ENCODE measurements around the gene ETHE1. TPM values are rescaled to one million over a fixed set of nuclear protein-coding genes. Genes with fewer than 3 reads are reported as not detected.

Gene ETHE1
- total RNA-seq, 1 donor from 2014 or later: 144 TPM

GRCh38 chr19:43490759-43491158 is 36.2 kb downstream of the ETHE1 start:
- DNase-seq (ENCODE audit: low read depth): no peak

DNA sequence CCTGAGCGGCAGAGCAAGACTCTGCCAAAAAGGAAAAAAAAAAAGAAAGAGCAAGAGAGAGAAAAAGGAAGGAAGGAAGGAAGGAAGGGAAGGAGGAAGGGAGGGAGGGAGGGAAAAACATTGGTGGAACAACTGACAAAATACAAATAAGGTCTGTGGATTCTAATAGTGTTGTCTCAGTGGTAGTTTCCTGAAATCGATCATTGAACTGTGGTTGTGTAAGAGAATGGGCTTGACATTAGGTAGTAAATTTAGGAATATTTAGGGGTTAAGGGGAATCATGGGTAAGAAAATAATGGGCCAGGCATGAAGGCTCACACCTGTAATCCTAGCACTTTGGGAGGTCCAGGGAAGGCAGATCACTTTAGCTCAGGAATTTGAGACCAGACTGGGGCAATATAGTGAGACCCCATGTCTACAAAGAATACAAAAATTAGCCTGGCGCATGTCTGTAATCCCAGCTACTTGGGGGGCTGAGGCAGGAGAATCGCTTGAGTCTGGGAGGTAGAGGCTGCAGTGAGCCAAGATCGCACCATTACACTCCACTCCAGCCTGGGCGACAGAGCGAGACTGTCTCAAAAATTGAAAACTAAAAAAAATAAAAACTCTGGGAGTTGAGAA is 36.9 kb downstream of the ETHE1 start:
- DNase-seq (ENCODE audit: low read depth): no peak

- no peak for DNase-seq (ENCODE audit: low read depth)
Observed at GRCh38 chr19:43489310-43489709, 37.7 kb downstream of the ETHE1 start.

GRCh38 chr19:43488179-43488578 is 38.8 kb downstream of the ETHE1 start:
- no peak for DNase-seq (ENCODE audit: low read depth)

GRCh38 chr19:43486412-43486811 is 40.6 kb downstream of the ETHE1 start:
- DNase-seq (ENCODE audit: low read depth): no peak

GRCh38 chr19:43485951-43486350 is 41.0 kb downstream of the ETHE1 start:
- no peak for DNase-seq (ENCODE audit: low read depth)

DNA sequence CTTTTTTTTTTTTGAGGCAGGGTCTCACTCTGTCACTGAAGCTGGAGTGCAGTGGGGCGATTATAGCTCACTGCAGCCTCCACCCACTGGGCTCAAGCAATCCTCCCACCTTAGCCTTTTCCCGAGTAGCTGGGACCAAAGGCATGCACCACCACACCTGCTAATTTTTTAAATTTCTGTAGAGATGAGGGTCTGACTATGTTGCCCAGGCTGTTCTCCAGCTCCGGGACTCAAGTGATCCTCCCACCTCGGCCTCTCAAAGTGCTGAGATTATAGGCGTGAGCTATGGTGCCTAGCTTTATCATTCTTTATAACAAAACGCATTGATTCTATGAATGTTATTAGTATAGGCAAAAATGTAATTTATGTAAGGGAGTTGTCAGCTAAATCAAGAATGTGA is 43.7 kb downstream of the ETHE1 start:
- no peak for DNase-seq (ENCODE audit: low read depth)

- DNase-seq (ENCODE audit: low read depth): no peak
Observed at GRCh38 chr19:43482193-43482592, 44.8 kb downstream of the ETHE1 start.

DNA sequence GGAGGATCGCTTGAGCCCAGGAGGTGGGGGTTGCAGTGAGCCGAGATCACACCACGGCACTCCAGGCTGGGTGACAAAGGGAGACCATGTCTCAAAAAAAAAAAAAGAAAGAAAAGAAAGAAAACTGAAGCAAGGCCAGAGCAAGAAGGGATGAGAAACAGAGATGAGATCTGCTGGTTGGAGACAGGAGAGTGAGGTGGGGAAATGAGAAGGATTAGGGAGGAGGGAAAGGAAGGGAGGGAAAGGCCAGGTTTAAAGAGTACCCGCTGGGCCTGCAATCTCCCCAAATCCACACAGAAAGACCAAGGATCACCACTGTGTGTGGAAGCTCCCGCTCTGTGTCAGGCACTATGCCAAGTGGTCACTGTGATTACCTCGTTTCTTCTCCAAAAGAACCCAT is 45.3 kb downstream of the ETHE1 start:
- no peak for DNase-seq (ENCODE audit: low read depth)

GRCh38 chr19:43480574-43480973 is 46.4 kb downstream of the ETHE1 start:
- DNase-seq (ENCODE audit: low read depth): no peak

DNA sequence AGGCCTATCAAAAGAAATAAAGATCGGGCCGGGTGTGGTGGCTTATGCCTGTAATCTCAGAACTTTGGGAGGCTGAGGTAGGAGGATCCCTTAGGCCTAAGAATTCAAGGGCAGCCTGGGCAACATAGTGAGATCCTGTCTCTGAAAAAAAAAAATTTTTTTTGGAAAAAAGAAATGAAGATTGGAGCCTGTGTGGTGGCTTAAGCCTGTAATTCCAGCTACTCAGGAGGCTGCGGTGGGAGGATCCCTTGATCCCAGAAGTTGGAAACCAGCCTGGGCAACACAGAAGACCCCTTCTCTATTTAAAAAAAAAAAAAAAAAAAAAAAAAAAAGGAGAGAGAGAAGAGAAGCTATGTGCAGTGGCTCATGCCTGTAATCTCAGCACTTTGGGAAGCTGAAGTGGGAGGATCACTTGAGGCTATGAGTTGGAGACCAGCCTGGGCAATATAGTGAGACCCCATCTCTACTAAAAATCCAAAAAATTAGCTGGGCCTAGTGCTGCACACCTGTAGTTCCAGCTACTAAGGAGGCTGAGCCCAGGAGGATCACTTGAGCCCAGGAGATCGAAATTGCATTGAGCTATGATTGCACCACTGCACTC is 46.9 kb downstream of the ETHE1 start:
- no peak for DNase-seq (ENCODE audit: low read depth)

DNA sequence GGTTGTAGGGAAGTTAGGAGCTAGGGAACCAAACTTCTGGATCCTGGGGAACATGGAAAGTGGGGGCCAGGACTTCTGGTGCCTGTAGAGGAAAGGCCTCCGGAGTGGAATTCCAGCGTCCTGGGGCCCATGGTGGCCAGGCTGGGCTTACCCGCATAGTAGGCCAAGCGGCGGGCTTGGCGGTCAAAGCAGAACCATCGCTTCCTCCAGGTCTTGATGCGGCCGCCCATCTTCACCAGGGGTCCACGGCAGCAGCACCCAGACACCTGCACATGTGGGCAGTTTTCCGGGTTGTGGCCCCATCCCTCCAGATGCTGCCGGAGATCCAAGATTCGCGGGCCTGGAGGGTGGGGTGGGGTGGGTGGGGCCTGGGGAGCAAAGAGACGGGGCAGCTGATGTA is 47.8 kb downstream of the ETHE1 start:
- DNase-seq (ENCODE audit: low read depth): no peak

GRCh38 chr19:43478323-43478722 is 48.7 kb downstream of the ETHE1 start:
- DNase-seq (ENCODE audit: low read depth): no peak

DNA sequence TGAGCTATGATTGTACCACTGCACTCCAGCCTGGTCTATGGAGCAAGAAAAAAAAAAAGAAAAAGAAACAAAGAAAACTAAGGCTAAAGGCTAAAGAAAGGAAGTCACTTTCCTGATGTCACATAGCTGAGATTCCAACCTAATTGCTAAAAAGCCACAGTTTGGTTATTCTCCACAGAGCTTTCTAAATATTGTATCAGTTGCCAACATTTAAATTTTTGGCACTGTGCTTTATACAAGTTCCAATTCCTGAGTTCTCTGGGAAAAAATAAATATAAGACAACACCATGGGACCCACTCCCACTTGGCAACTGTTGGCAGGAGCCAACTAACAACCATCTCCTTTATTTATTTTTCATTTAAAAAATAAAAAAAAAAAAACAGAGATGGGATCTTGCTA is 50.4 kb downstream of the ETHE1 start:
- peak; percentile 75 for DNase-seq (ENCODE audit: low read depth)

DNA sequence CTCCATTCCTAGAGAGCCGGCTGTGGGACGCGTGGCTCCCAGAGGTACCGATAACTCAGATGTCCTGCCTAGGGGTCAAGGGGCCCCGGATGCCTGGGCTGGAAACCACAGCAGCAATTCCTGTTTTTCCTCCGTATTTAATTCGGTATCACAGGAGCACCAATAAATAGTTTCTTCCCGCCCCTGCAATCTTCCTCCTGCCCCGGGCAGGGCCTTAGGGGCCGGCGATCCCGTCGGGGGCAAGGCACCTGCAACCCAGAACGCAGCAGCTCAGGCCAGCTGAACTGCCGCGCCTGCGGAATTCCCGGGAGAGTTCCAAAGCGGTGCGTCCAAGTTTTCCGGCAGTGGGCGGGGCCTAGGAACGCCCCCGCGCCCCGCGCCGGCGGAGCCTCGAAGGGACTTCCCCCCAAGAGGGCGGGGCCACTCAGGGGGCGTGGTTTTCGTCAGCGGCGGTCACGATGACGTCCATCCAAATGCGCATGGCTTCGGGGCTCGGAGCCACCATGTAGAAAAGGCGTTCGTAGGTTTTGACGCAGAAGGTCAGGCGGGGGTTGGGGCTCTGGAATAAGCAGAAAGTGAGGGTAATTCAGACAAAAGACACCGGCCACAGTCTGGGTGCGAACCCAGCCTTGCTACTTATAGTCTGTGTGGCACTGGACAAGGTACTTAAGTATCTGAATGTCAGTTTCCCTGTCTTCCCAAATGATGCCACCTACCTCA is 51.9 kb downstream of the ETHE1 start:
- peak; percentile 79 for DNase-seq (ENCODE audit: low read depth)

DNA sequence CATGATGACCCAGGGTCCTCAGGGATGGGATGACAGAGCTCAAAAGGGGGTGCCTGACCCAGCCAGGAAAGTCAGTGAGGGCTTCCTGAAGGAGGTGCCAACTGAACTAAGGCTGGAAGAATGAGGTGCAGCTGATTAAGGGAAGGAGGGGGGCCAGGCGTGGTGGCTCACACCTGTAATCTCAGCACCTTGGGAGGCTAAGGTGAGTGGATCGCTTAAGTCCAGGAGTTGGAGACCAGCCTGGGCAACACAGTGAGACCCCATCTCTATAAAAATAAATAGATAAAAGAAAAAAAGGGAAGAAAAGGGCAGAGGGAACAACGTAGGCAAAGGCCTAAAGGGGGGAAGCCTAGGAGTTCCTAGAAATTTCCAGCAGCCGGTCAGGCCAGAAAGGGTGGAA is 52.5 kb downstream of the ETHE1 start:
- no peak for DNase-seq (ENCODE audit: low read depth)

DNA sequence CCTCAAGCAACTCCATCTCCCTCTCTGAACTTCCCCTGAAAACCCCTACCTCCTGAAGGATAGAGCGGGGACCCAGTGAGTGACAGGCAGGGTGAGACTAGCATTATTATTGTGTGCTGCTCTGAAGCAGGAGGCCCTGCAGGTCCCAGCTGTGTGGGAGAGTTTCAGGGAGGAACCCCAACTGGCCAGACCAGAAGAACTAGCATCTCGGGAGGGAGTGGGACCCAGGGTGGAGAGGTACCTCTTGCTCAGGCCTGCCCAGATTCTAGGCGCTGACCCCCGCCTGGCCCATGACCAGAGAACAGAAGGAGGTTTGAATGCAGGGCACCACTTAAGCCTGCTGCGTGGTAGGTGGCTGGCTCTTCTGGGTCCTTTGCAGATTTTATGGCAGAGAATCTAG is 55.9 kb downstream of the ETHE1 start:
- DNase-seq (ENCODE audit: low read depth): no peak

GRCh38 chr19:43470288-43470687 is 56.7 kb downstream of the ETHE1 start:
- no peak for DNase-seq (ENCODE audit: low read depth)

- no peak for DNase-seq (ENCODE audit: low read depth)
Observed at GRCh38 chr19:43469160-43469480, 57.9 kb downstream of the ETHE1 start.

- DNase-seq (ENCODE audit: low read depth): no peak
Observed at GRCh38 chr19:43468354-43469159, 58.4 kb downstream of the ETHE1 start.

DNA sequence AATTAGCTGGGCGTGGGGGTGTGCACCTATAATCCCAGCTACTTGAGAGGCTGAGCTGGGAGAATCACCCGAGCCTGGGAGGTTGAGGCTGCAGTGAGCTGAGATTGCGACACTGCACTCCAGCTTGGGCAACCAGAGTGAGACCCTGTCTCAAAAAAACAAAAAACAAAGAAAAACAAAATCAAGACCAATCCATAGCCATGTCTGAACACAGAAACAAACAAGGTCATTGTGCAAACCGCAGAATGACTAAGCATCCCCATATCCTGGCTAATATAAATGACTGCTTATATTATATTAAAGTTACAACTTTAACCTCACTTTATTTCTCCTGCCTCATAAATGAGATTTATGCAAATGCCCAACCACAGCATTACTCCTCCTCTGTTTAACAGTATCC is 59.3 kb downstream of the ETHE1 start:
- DNase-seq (ENCODE audit: low read depth): peak; percentile 57

DNA sequence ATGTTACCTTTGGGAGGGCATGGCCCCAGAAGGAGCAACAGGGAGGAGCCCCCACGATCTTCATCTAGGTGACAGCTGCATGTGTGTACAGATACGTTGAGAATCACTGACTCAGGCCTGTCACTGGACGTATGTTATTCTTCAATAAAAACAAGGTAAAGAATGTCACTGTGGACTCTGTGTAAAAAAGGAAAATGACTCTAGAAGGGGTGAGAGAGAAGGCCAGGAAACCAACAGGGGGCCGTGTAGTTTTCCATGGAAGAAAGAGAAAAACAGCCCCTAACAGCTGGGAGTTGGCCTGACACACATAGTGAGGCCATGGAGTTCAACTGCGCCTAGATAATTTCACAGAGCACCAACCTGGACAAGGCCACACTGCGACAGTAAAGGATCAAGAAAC is 59.7 kb downstream of the ETHE1 start:
- DNase-seq (ENCODE audit: low read depth): no peak

DNA sequence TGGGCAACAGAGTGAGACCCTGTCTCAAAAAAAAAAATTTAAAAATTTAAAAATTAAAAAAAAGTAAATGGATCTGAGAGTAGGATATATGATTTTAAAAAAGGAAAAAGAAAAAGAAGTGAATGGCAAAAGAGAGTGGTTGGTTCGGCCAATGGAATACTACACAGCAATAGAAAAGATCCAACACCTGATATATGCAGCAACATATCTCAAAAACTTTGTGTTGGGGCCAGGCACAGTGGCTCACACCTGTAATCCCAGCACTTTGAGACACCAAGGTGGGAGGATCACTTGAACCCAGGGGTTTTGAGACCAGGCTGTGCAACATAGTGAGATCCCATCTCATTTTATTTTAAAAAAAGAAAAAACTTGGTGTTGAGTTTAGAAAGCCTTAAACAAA is 60.2 kb downstream of the ETHE1 start:
- no peak for DNase-seq (ENCODE audit: low read depth)
